ENCODE results near the gene SBNO2.

The SBNO2 gene

GRCh38 chr19:1076951-1077350 is 97.1 kb downstream of the SBNO2 start:
- in situ Hi-C loops (cut with MboI; ENCODE audit: low sequenced_read_pairs): no loop called here

- in situ Hi-C loops (cut with MboI; ENCODE audit: low sequenced_read_pairs): no loop called here
Measured at GRCh38 chr19:1076046-1076386, 98.1 kb downstream of the SBNO2 start.

GRCh38 chr19:1074544-1075283 is 99.4 kb downstream of the SBNO2 start:
- in situ Hi-C loops (cut with MboI; ENCODE audit: low sequenced_read_pairs): no loop called here

GRCh38 chr19:1073956-1074517 is 100.0 kb downstream of the SBNO2 start:
- in situ Hi-C loops (cut with MboI; ENCODE audit: low sequenced_read_pairs): no loop called here

- in situ Hi-C loops (cut with MboI; ENCODE audit: low sequenced_read_pairs): no loop called here
Measured at GRCh38 chr19:1073063-1073955, 100.8 kb downstream of the SBNO2 start.

GRCh38 chr19:1072371-1073015 is 101.6 kb downstream of the SBNO2 start:
- in situ Hi-C loops (cut with MboI; ENCODE audit: low sequenced_read_pairs): no loop called here

- in situ Hi-C loops (cut with MboI; ENCODE audit: low sequenced_read_pairs): no loop called here
Measured at GRCh38 chr19:1070931-1071791, 102.9 kb downstream of the SBNO2 start.

- in situ Hi-C loops (cut with MboI; ENCODE audit: low sequenced_read_pairs): no loop called here
Measured at GRCh38 chr19:1070576-1070930, 103.5 kb downstream of the SBNO2 start.

GRCh38 chr19:1069009-1069779 is 104.9 kb downstream of the SBNO2 start:
- in situ Hi-C loops (cut with MboI; ENCODE audit: low sequenced_read_pairs): no loop called here

GRCh38 chr19:1068009-1069001 is 105.8 kb downstream of the SBNO2 start:
- in situ Hi-C loops (cut with MboI; ENCODE audit: low sequenced_read_pairs): no loop called here

- in situ Hi-C loops (cut with MboI; ENCODE audit: low sequenced_read_pairs): no loop called here
Measured at GRCh38 chr19:1067341-1067957, 106.6 kb downstream of the SBNO2 start.

- in situ Hi-C loops (cut with MboI; ENCODE audit: low sequenced_read_pairs): no loop called here
Measured at GRCh38 chr19:1066748-1067340, 107.2 kb downstream of the SBNO2 start, which contains the start of gene ARHGAP45. TSS of gene ARHGAP45 (plus strand) at chr19:1067167. CDS start at chr19:1067406, 239 bp downstream.

- in situ Hi-C loops (cut with MboI; ENCODE audit: low sequenced_read_pairs): no loop called here
Measured at GRCh38 chr19:1066251-1066747, 107.8 kb downstream of the SBNO2 start.

GRCh38 chr19:1065606-1066109 is 108.4 kb downstream of the SBNO2 start:
- in situ Hi-C loops (cut with MboI; ENCODE audit: low sequenced_read_pairs): no loop called here

- in situ Hi-C loops (cut with MboI; ENCODE audit: low sequenced_read_pairs): no loop called here
Measured at GRCh38 chr19:1064661-1065605, 109.1 kb downstream of the SBNO2 start.

All from HL-60/S4 (cell line).